Measurements from ENCODE around the gene CHD6.

Gene CHD6

GRCh38 chr20:41560970-41561369 is 57.2 kb downstream of the CHD6 start (continued):
- TF ChIP-seq, protein P1, sequence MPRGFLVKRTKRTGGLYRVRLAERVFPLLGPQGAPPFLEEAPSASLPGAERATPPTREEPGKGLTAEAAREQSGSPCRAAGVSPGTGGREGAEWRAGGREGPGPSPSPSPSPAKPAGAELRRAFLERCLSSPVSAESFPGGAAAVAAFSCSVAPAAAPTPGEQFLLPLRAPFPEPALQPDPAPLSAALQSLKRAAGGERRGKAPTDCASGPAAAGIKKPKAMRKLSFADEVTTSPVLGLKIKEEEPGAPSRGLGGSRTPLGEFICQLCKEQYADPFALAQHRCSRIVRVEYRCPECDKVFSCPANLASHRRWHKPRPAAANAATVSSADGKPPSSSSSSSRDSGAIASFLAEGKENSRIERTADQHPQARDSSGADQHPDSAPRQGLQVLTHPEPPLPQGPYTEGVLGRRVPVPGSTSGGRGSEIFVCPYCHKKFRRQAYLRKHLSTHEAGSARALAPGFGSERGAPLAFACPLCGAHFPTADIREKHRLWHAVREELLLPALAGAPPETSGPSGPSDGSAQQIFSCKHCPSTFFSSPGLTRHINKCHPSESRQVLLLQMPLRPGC (tag by site-specific recombination; IDR thresholded peaks at IDR 0.05), result no peak
- no peak for TF ChIP-seq ZNF660 (tag by site-specific recombination; IDR thresholded peaks at IDR 0.05)

DNA sequence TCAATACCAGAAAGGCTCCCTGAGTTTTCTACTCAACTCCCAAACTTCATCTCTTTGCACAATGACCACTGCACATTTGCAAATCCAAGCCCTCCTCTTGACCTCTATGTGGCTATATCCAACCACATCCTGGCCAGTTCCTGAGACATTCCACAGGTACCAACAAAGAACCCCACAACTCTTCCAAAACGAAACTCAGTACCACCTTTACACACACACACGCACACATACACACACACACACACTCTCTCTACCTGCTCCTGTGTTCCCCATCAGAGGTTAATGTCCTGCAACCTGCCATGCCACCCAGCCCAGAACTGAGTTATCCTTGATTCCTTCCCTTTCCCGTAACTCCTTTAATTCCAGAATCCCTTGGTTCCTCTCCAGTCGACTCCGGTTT is 58.5 kb downstream of the CHD6 start:
- ChIA-PET POLR2A (no interaction called here), CTCF (interaction anchor here (0.6 to 1.1 kb wide), 2 partner anchors 19 to 140 kb away, joined by 4 to 5 read pairs; no protein-coding TSS in a partner anchor)
- Histone ChIP-seq H3K4me1 (ENCODE audit: control insufficient read depth, insufficient read depth, low read length) (peaks cover 10% of the 10 kb centered on the region; the same call in 1 of the 2 replicates), H3K36me3 (ENCODE audit: control insufficient read depth in 2 of 2, insufficient read depth in 1 of 2, low read length in 2 of 2) (peaks cover 0 to 3% of the 10 kb centered on the region in 2 experiments; a peak in 1 of 3 replicates), H3K9me3 (ENCODE audit: control insufficient read depth, insufficient read depth, low read depth, low read length) (no peaks in the 10 kb centered on the region), H3K4me3 (ENCODE audit: low read depth, low read length) (no peak overlapping the region), H3K27ac (ENCODE audit: extremely low read depth, low read depth, low read length) (no peak overlapping the region)
- TF ChIP-seq SCRT2 (tag by site-specific recombination; IDR thresholded peaks at IDR 0.05), result peak; percentile 69
- no peak for TF ChIP-seq ZNF202 (tag by site-specific recombination; IDR thresholded peaks at IDR 0.05; ENCODE audit: borderline replicate concordance)
- TF ChIP-seq SCRT1 (tag by site-specific recombination; IDR thresholded peaks at IDR 0.05; ENCODE audit: borderline replicate concordance), result 0 out of 2 replicates have a peak, but pooled peaks have one; percentile 37
- TF ChIP-seq ZNF791 (tag by site-specific recombination; IDR thresholded peaks at IDR 0.05), result no peak

- Histone ChIP-seq H3K9me3 (ENCODE audit: control insufficient read depth, insufficient read depth, low read depth, low read length) (no peaks in the 10 kb centered on the region), H3K27ac (ENCODE audit: extremely low read depth, low read depth, low read length) (no peak overlapping the region), H3K36me3 (ENCODE audit: control insufficient read depth in 2 of 2, insufficient read depth in 1 of 2, low read length in 2 of 2) (peaks cover 0 to 8% of the 10 kb centered on the region in 2 experiments; a peak in 1 of 3 replicates), H3K4me1 (ENCODE audit: control insufficient read depth, insufficient read depth, low read length) (peaks cover 17% of the 10 kb centered on the region), H3K4me3 (ENCODE audit: low read depth, low read length) (no peak overlapping the region)
- POLR2A ChIA-PET, result interaction anchor here (0.5 kb wide), 1 partner anchor 593 kb away, joined by 4 read pairs; no protein-coding TSS in a partner anchor
- peak; percentile 79 for TF ChIP-seq SETDB1 (IDR thresholded peaks at IDR 0.05; ENCODE audit: insufficient read length, low read length)
- no peak for TF ChIP-seq ZNF211 (tag by site-specific recombination; IDR thresholded peaks at IDR 0.05; ENCODE audit: low read depth)
- CTCF ChIA-PET, result interaction anchor here (0.6 kb wide), 1 partner anchor 53 kb away, joined by 5 read pairs; no protein-coding TSS in a partner anchor
Observed at GRCh38 chr20:41553142-41553879, 64.9 kb downstream of the CHD6 start.

- H3K27ac ChIP-seq (ENCODE audit: extremely low read depth, low read depth, low read length), result no peak overlapping the region
- TF ChIP-seq ZEB2 (tag by site-specific recombination; IDR thresholded peaks at IDR 0.05), result no peak
- TF ChIP-seq ZNF558 (tag by site-specific recombination; IDR thresholded peaks at IDR 0.05), result peak; percentile 96
- TF ChIP-seq, protein P2, sequence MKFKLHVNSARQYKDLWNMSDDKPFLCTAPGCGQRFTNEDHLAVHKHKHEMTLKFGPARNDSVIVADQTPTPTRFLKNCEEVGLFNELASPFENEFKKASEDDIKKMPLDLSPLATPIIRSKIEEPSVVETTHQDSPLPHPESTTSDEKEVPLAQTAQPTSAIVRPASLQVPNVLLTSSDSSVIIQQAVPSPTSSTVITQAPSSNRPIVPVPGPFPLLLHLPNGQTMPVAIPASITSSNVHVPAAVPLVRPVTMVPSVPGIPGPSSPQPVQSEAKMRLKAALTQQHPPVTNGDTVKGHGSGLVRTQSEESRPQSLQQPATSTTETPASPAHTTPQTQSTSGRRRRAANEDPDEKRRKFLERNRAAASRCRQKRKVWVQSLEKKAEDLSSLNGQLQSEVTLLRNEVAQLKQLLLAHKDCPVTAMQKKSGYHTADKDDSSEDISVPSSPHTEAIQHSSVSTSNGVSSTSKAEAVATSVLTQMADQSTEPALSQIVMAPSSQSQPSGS (tag by site-specific recombination; IDR thresholded peaks at IDR 0.05; ENCODE audit: low read depth), result peak; percentile 88
- no peak for TF ChIP-seq HOXC10 (CRISPR knock-in tag; IDR thresholded peaks at IDR 0.05)
- CTCF ChIA-PET, result interaction anchor here (0.6 kb wide), 1 partner anchor 52 kb away, joined by 5 read pairs; no protein-coding TSS in a partner anchor
- POLR2A ChIA-PET, result no interaction called here
- no peaks in the 10 kb centered on the region for H3K9me3 ChIP-seq (ENCODE audit: control insufficient read depth, insufficient read depth, low read depth, low read length)
- H3K4me3 ChIP-seq (ENCODE audit: low read depth, low read length), result no peak overlapping the region
- H3K4me1 ChIP-seq (ENCODE audit: control insufficient read depth, insufficient read depth, low read length), result peaks cover 17% of the 10 kb centered on the region
- peaks cover 0 to 8% of the 10 kb centered on the region in 2 experiments; a peak in 1 of 3 replicates for H3K36me3 ChIP-seq (ENCODE audit: control insufficient read depth in 2 of 2, insufficient read depth in 1 of 2, low read length in 2 of 2)
Observed at GRCh38 chr20:41552295-41553068, 65.7 kb downstream of the CHD6 start.
